COR-L47 (cell line): Measurements from ENCODE around the gene BRAT1.
A peak's percentile ranks its signal among the peaks of the same experiment; 100 is the strongest.

Experiments
- DNase-seq: peaks from one replicate; lab custom pipeline; 2025; lab: John Stamatoyannopoulos, UW

BRAT1 gene

GRCh38 chr7:2559283-2559950 is 4.1 kb upstream of the BRAT1 start:
- DNase-seq: no peak

- DNase-seq: peak; percentile 78
Measured at GRCh38 chr7:2558629-2559282, 3.4 kb upstream of the BRAT1 start, which contains the start of gene IQCE. Gene IQCE, plus strand, starts transcription at chr7:2558979. Its CDS starts 203 bp downstream, at chr7:2559182.

- no peak for DNase-seq
Measured at GRCh38 chr7:2554661-2555111, 638 bp downstream of the BRAT1 start.

- DNase-seq: no peak
Measured at GRCh38 chr7:2553831-2554581, 1.3 kb downstream of the BRAT1 start.

GRCh38 chr7:2553108-2553507 is 2.2 kb downstream of the BRAT1 start:
- no peak for DNase-seq

- no peak for DNase-seq
Measured at GRCh38 chr7:2551418-2551817, 3.9 kb downstream of the BRAT1 start.

- no peak for DNase-seq
Measured at GRCh38 chr7:2546776-2547586, 8.3 kb downstream of the BRAT1 start.

GRCh38 chr7:2545746-2546425 is 9.4 kb downstream of the BRAT1 start:
- no peak for DNase-seq

- no peak for DNase-seq
Measured at GRCh38 chr7:2544541-2545188, 10.7 kb downstream of the BRAT1 start.

- no peak for DNase-seq
Measured at GRCh38 chr7:2542916-2543871, 12.1 kb downstream of the BRAT1 start.

- DNase-seq: no peak
Measured at GRCh38 chr7:2542011-2542915, 13.1 kb downstream of the BRAT1 start.

GRCh38 chr7:2541291-2542010 is 13.9 kb downstream of the BRAT1 start:
- no peak for DNase-seq

- no peak for DNase-seq
Measured at GRCh38 chr7:2540641-2541051, 14.7 kb downstream of the BRAT1 start.

- DNase-seq: no peak
Measured at GRCh38 chr7:2540133-2540532, 15.2 kb downstream of the BRAT1 start.

- DNase-seq: no peak
Measured at GRCh38 chr7:2539031-2539911, 16.1 kb downstream of the BRAT1 start.

GRCh38 chr7:2537981-2538851 is 17.1 kb downstream of the BRAT1 start:
- no peak for DNase-seq
